Activated naive CD4-positive, alpha-beta T cell treated with anti-CD3 and anti-CD28 coated beads, Interleukin-2, amount 50 U/mL, for 72 hours (primary cell): ENCODE data around the gene CDK2AP2. TPM values are rescaled to one million over a fixed set of nuclear protein-coding genes. Genes with fewer than 3 reads are reported as not detected.

Experiments used
- ATAC-seq, 2 donors: fragments of 150-1000 bp; cut with Tn5 transposase; 2 replicates each; pipeline ENCODE4 v1.10.0; 2021; ENCODE audit warnings: mild to moderate bottlenecking in 2 of 2, moderate library complexity in 2 of 2
- DNase-seq, 2 donors: peaks; one replicate each; pipeline ENCODE4 v3.0.0; 2021 to 2022; ENCODE audit warnings: low spot score in 2 of 2
- H3K27ac Mint-ChIP-seq, 2 donors: one replicate each; pipeline ENCODE4 v1.8.0; 2022; ENCODE audit warnings: mild to moderate bottlenecking in 2 of 2, mixed read lengths in 2 of 2
- H3K36me3 Mint-ChIP-seq, 2 donors: one replicate each; pipeline ENCODE4 v1.8.0; 2022; ENCODE audit warnings: mixed read lengths in 2 of 2
- H3K9me3 Mint-ChIP-seq, 2 donors: one replicate each; pipeline ENCODE4 v1.8.0; 2022; ENCODE audit warnings: mixed read lengths in 2 of 2
- total RNA-seq, 2 donors: library from RNA; stranded (reverse); gene quantifications; one replicate each; pipeline ENCODE4 v1.2.3, GENCODE V29; 2022

CDK2AP2 gene
- total RNA-seq, 2 donors from 2014 or later: 72.4 to 85.2 TPM

DNA sequence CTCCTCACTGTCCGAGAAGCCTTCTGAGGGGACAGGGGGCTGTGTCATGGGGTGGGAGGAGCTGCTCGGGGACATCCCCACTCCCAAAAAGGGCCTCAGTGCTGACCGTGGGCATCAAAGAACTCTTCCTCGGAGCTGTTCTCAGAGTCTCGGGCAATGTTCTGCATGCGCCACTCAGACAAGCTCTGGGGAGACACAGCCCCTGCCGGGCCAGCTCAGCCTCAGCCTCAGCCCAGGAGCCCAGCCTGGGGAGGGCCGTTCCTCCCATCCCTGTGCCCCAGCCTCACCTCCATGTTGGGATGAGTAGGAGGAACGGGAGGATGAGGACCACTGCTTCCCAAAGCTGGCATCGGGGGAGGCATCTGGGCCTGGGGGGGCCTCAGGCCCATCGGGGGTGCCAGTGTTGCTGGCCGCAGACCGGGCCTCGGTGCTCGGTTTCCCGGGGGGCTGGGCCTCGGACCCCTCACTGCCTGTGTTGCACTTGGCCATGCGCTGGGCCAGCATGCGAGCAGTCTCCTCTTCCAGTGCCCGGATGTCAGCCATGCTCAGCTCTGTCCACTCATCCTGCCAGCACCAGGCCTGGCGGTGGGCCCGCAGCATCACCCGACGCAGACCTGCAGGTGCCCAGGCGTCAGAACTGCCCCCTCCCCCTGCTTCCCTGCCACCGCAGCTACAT, 8.0 kb downstream of the CDK2AP2 start:
- H3K9me3 Mint-ChIP-seq: no peaks in the 10 kb centered on the region
- DNase-seq: no peak
- ATAC-seq: no peak
- H3K27ac Mint-ChIP-seq: peak overlapping the region in 1 of 2 donors; percentile 76
- peaks cover 13 to 14% of the 10 kb centered on the region in 2 donors for H3K36me3 Mint-ChIP-seq

DNA sequence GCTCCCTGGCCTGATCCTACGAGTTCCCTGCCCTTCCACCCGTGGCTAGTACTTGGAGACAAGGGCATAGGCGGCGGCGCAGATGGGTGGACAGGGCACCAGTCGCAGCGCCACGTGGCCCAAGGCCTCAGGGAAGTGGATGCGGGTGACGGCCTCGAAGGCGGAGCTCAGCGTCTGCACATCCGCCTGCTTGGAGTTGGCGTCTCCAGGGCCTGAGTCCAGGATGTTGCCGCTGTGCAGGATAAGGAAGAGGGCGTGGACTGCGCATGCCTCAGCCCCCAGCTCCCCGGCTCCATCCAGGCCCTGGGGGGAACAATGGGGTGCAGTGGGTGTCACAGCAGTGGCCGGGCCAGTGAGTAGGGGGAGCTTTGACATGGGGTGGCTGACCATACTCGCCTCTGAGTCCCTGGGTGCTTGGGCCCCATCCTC, 9.4 kb downstream of the CDK2AP2 start:
- peaks cover 13 to 14% of the 10 kb centered on the region in 2 donors for H3K36me3 Mint-ChIP-seq
- ATAC-seq: no peak
- no peak for DNase-seq
- no peaks in the 10 kb centered on the region for H3K9me3 Mint-ChIP-seq
- no peak overlapping the region for H3K27ac Mint-ChIP-seq

DNA sequence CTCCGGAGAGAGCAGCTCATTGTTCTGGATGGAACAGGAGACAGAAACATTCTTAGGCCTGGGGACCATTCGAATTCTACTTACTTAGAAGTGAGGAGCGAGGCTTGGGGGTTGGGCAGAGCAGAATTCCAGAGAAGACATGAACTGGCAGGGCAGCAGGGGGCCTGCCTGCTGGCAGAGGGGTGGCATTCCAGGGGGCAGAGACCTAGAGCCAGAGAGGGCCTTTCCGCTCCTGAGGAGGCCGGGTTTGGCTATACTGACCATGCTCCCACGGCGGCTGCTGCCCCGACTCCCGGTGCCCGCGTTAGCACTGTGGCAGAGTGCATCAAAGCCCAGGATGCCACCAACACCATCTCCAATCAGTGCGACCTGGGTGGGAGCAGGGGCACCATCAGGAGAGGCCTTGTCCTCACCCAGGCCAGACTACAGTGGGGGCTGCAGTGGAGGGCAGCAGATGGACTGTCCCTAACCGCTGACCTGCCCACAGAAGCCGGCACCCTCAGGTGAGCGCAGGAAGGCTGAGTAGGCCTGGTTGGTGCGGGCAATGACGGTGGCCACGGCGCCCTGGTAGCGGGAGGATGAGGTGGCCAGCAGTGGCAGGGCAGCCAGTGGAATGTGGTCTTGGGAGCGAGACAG, 10.2 kb downstream of the CDK2AP2 start:
- H3K27ac Mint-ChIP-seq: peak overlapping the region in 1 of 2 donors; percentile 9
- peaks cover 10 to 13% of the 10 kb centered on the region in 2 donors for H3K36me3 Mint-ChIP-seq
- no peak for DNase-seq
- no peak for ATAC-seq
- no peaks in the 10 kb centered on the region for H3K9me3 Mint-ChIP-seq

DNA sequence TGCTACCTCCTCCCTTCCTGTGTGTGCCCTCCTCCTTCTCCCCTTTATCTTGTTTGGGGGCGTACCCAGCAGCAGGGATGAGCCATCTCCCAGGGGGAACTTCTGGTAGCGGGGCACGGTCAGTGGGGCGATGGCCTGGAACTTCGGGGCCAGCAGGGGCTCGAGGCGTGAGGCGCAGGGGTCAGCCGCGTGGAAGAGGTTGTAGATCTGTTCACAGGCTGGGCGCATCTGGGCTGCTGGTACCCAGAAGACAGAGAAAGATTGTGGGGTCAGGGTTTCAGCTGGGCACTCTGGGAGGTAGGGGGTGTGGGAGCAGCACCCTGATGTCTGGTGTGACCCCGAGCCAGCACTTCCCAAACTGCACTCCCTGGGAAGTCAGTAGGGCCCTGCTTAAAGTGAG, 11.8 kb downstream of the CDK2AP2 start:
- Mint-ChIP-seq H3K9me3 (no peaks in the 10 kb centered on the region), H3K27ac (peak overlapping the region; percentile 41 to 68), H3K36me3 (peaks cover 7 to 10% of the 10 kb centered on the region in 2 donors)
- no peak for DNase-seq
- no peak for ATAC-seq

DNA sequence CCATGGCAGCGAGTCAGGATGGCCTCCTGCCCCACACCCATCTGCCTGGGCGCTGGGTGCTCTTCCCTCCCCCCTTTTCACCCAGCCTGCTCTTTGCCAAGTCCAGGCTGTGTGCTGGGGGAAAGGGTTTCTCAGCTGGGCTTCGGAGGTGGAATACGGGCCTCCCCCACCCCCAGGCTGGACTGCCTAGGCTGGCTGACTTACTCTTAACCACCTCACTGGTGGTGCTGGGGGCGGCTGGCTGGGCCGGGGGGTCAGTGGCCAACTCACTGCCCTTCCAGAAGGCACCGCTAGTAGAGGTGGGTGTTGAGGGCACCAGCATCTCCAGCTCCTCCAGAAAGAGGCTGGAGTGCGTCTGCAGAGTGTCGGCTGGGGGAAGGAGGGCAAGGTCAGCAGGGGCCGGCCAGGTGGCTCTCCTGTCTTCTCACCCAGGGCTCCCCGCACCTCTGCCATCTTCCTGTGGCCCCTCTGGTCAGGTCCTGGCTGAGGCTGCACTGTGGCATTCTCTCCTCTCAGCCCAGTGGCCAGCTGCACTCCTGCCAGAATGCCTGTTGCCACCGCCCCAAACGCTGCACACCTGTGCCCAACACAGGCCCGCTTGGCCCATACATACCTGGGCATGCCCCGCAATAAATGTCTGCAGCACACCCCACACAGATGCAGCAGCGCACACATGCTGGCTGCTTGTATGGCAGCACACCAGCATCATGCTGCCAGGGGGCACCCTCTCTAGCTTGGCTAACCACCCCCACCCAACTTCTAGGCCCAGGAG, 12.5 kb downstream of the CDK2AP2 start:
- DNase-seq: no peak
- ATAC-seq: no peak
- peaks cover under 1 to 3% of the 10 kb centered on the region in 2 donors for H3K36me3 Mint-ChIP-seq
- H3K27ac Mint-ChIP-seq: peak overlapping the region; percentile 55 to 68
- H3K9me3 Mint-ChIP-seq: no peaks in the 10 kb centered on the region

DNA sequence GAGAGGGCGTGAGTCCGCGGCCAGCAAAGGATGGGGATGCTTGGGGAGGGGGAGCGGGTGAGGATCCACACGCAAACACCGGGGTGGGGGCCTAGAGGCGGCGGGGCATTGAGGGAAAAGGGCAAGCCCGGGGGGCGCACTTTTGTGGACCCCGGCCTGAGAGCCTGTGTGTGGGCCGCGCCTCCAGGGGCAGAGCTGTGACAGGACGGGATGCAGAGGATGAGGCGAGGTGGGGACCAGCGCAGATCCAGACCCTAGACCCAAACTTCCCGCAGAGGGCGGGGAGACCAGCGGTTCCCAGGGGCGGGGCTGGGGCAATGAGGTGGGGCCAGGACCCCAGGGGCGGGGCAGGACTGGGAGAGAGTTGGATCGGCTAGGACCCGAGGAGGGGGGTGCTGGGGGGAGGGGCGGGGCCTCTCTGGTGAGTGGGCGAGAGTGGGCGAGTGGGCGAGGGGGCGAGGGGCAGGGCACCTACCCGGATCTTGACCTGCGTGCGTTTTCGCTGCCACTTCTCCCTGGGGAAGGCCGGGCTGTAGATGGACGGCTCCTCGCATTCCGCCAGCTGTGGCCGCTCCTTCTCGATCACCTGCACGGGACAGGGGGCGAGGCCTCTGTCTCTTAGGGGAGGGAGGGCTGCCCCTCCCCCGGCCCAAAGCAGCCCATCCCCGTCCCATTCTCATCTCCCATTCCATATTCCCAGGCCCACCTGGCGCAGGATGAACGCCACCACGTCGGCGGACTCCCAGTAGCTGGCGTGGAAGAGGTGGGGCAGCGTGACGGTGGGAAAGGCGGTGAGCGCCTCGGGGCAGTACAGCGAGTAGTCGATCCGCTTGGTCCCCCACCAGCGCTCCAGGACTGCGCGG, 13.4 kb downstream of the CDK2AP2 start:
- Mint-ChIP-seq H3K27ac (no peak overlapping the region), H3K36me3 (peaks cover 3 to 4% of the 10 kb centered on the region in 2 donors), H3K9me3 (no peaks in the 10 kb centered on the region)
- no peak for ATAC-seq
- no peak for DNase-seq

DNA sequence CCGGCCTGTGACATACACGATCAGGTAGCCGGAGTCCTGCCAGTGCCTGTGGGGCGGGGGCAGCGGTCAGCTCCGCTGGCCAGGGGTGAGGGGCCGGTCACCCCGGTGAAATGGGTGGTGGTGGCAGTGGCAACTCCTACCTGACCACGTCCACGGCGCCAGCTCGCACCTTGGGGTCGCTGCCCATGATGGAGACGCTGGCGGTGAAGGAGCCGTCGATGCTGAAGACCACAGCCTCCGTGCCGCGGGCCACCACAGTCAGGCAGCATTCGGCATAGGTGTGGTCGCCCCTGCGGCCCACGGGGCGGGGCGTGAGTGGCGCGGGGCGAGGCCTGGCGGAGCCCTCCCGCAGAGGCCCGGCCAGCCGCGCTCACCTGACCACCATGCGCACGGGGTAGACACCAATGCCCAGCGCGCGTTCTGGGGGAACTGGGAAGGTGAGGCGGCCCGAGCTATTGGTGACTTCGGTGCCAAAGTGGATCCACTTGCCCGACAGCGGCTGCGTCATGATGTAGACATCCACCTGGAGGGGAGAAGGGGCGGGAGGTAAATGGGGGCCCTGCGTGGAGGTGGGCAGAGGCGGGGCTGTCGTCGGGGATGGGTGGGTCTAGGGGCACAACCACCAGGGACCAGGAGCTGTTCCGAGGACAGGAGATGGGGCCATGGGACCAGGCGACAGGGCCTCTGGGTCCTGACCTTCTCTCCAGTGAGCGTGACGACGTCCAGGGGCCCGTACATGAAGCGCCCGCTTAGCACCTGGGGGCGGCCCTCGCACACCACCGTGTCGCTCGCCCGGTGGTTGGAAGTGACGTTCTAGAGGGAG, 14.2 kb downstream of the CDK2AP2 start:
- Mint-ChIP-seq H3K36me3 (peaks cover 5 to 7% of the 10 kb centered on the region in 2 donors), H3K27ac (no peak overlapping the region), H3K9me3 (no peaks in the 10 kb centered on the region)
- DNase-seq: no peak
- no peak for ATAC-seq

DNA sequence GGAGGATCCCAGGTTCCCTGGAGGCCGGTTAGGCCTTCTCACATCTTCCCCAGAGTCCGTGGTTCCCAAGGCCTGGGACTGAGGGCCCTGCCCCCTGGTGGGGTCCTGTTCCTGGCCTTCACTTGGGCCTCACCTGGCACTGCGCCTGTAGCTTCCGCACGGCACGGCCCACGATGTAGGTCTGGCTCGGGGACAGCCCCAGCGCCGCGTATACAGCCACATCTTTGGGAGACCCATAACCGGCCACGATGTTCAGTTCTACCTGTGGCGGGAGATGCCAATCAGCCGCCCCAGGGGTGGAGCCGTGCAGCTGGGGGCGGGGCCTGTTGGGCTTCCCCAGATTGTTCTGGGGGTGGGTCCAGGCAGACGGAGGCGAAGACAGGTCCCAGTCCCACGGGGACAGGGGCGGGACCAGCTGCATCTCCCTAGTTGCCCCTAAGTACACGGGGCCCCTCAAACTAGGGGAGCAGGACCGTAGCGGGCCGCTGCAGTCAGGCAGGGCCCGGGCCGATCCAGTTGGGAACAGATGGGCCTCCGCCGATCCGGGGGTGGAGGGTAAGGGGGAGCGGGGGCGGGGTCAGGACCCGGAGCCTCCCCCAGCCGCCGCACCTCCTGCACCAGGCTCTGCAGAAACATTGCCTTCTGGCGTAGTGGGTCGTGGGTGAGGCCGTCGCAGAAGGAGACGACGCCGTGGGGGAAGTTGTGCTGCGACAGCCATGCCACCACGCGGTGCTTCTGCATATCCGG, 15.0 kb downstream of the CDK2AP2 start:
- ATAC-seq (peak; percentile 14 to 15), DNase-seq (no peak)
- Mint-ChIP-seq H3K27ac (peak overlapping the region in 1 of 2 donors; percentile 75), H3K36me3 (peaks cover 5 to 12% of the 10 kb centered on the region in 2 donors), H3K9me3 (no peaks in the 10 kb centered on the region)

DNA sequence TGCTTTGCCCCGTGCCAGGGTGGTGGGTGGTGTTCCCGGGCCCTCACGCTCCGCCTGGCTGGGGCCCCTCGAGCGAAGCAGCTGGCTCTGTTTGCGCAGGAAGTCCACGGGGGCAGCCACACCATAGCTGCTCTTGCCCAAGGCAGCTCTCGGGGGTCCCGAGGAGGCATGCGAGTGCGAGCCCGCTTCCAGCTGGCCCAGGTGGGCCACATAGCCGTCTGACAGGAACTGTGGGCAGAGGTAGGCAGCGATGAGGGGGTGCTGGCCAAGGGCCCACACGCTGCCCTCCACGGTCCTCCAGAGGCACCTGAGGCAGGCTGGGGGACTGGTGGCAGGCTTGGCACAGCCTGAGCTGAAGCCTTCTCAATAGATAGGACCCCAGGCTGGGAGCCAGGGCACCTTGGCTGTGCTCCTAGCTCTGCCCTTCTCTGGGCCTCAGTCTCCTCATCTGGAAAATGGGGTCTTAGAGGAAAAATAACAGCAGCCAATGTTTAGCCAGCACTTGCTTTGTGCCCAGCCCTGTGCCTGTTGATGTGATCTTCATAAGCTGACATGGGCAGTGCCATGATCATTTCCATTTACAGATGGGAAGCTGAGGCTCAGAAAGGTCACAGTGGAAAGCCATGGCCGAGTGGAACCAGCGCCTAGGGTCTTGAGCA, 15.8 kb downstream of the CDK2AP2 start:
- DNase-seq (no peak), ATAC-seq (no peak)
- H3K9me3 Mint-ChIP-seq: peaks cover 0 to 4% of the 10 kb centered on the region in 2 donors
- peak overlapping the region in 1 of 2 donors; percentile 75 for H3K27ac Mint-ChIP-seq
- H3K36me3 Mint-ChIP-seq: peaks cover 5 to 18% of the 10 kb centered on the region in 2 donors

DNA sequence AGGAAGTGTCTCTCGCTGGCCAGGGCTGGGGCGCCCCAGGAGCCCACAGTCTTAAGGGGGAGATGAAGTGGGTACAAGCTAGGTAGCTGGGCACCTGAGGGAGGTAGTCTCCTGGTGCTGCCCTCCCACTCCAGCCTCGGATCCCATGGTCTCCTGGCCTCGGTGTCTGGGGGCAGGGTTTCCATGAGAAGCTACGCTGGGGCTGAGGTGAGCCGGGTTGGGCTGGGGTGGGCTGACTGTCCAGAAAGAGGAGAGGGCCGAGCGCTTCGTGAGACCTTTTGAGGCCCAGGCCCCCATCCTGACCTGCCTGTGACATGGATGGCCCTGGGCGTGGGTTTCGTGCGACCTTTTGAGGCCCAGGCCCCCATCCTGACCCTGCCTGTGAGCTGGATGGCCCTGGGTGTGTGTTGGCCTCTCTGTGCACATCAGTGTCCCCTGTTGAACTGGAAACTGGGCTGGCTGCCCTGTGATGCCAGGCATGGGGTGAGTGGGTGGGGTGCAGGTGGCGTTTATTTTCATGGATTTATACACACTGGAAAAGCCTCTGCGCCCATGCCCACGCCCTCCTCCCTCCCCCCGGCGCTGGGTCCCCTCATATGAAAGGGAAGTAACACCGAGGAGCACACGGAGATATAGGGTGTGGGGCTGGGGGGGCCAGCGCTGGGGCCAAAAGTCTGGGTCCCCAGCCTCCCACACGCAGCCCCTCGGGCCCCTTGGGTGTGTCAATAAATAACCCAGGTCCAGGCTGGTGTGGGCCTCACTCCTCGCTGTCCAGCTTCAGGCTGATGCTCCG, 16.5 kb downstream of the CDK2AP2 start:
- DNase-seq (peak in 1 of 2 donors; percentile 56), ATAC-seq (no peak)
- H3K9me3 Mint-ChIP-seq: peaks cover 0 to 4% of the 10 kb centered on the region in 2 donors
- peaks cover 7 to 22% of the 10 kb centered on the region in 2 donors for H3K36me3 Mint-ChIP-seq
- peak overlapping the region in 1 of 2 donors; percentile 89 for H3K27ac Mint-ChIP-seq

DNA sequence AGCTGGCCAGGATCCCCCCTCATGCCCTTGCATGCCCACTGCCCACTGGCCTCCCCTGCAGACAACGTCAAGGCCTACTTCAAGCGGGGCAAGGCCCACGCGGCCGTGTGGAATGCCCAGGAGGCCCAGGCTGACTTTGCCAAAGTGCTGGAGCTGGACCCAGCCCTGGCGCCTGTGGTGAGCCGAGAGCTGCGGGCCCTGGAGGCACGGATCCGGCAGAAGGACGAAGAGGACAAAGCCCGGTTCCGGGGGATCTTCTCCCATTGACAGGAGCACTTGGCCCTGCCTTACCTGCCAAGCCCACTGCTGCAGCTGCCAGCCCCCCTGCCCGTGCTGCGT, 17.3 kb downstream of the CDK2AP2 start:
- DNase-seq: no peak
- Mint-ChIP-seq H3K27ac (peak overlapping the region; percentile 89 to 91), H3K9me3 (peaks cover 0 to 9% of the 10 kb centered on the region in 2 donors), H3K36me3 (peaks cover 13 to 29% of the 10 kb centered on the region in 2 donors)
- ATAC-seq: no peak

DNA sequence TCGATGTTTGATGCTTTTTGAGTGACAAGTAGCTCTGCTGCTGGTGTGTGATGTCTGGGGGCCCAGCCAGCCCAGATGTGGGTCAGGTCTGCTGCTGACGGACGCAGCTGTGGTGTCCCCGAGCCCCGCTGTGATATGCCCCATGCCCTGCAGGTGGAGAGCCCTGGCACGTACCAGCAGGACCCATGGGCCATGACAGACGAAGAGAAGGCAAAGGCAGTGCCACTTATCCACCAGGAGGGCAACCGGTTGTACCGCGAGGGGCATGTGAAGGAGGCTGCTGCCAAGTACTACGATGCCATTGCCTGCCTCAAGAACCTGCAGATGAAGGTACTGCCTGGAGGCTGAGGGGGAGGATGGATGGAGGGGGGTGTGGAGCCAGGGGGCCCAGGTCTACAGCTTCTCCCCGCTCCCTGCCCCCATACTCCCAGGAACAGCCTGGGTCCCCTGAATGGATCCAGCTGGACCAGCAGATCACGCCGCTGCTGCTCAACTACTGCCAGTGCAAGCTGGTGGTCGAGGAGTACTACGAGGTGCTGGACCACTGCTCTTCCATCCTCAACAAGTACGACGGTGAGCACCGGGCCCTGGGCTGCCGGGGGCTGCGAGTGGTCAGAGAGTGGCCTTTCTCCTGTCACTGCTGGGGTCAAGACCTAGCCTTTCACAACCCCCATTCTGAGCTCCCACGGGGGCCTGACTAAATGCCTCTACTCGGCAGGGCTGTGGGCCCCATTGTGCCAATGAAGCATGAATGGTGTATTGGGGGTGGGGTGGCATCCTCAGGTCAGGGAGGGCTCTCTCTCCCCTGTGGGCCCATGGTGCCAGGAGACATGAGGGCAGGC, 17.9 kb downstream of the CDK2AP2 start:
- peaks cover 13 to 29% of the 10 kb centered on the region in 2 donors for H3K36me3 Mint-ChIP-seq
- peaks cover 0 to 9% of the 10 kb centered on the region in 2 donors for H3K9me3 Mint-ChIP-seq
- H3K27ac Mint-ChIP-seq: peak overlapping the region; percentile 91 to 96
- DNase-seq (peak in 1 of 2 donors; percentile 55), ATAC-seq (no peak)

DNA sequence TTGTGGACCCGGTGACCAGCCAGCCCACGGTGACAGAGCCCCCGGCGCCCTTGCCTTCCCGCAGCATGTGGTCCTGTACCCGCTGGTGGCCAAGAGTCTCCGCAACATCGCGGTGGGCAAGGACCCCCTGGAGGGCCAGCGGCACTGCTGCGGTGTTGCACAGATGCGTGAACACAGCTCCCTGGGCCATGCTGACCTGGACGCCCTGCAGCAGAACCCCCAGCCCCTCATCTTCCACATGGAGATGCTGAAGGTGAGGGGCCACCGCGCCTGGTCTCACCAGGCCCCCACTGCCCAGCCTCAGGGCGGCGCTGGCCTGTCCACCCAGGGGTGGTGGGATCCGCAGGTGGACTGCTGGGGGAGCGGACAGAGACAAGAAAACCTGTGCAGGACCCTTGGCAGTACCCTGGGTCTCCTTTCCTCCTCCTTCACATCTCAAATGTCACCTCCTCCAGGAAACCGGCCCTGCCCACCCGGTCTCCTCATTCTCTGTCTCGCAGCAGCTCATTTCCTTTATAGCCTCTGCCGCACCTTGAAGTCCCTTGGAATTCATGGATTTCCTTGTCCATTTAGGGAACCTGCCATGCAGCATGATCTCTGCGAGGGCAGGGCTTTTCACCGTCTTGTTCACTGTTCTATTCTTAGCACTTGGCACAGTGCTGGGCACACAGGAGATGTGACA, 18.6 kb downstream of the CDK2AP2 start:
- DNase-seq: no peak

More for the DNA sequence above, 18.6 kb downstream of the CDK2AP2 start:
- peaks cover 19 to 34% of the 10 kb centered on the region in 2 donors for H3K36me3 Mint-ChIP-seq
- H3K27ac Mint-ChIP-seq: peak overlapping the region; percentile 91 to 96
- H3K9me3 Mint-ChIP-seq: peaks cover 0 to 9% of the 10 kb centered on the region in 2 donors
- no peak for ATAC-seq
